ENCODE measurements around the gene IGF2R. TPM values are rescaled to one million over a fixed set of nuclear protein-coding genes. Genes with fewer than 3 reads are reported as not detected.
"Not testable (repeated sequence)": the region's sequence is repeated elsewhere in the genome, so short reads cannot be mapped to it uniquely, and the experiment has no call there.

The IGF2R gene
- total RNA-seq, 1 donor from 2014 or later: 144 TPM

DNA sequence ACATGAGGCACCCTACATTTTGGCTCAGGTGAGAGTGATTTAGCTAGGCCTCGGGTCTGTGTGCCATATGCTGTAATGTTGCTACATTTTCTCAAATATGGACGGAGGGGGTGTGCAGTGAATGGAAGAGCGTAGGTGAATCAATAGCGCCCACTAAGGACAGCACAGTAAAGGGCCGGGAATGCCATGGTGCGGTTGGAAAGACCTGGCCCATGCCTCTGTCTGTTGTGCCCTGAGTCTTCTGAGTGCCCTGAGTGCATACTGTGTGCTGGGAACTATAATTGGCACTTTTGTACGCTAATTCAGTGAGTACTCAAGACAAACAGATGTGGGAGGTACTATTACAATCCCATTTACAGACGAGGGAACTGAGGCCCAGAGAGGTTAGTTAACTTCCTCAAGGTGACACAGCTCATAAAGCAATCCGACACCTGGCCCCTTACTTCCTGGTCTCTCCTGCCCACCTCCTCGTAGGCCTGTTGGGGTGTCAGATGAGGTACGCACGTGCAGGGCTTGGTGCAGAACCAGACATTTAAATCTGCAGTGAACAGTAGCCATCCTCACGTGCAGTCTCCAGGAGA lies 170.0 kb downstream of the IGF2R start:
- Mint-ChIP-seq H3K4me3 (ENCODE audit: low read depth) (no peak overlapping the region), H3K27ac (no peak overlapping the region), H3K9me3 (ENCODE audit: low read depth) (no peaks in the 10 kb centered on the region), H3K4me1 (ENCODE audit: low read depth) (peaks cover 17% of the 10 kb centered on the region), H3K36me3 (ENCODE audit: insufficient read depth) (peaks cover 8% of the 10 kb centered on the region), H3K27me3 (no peaks in the 10 kb centered on the region)
- DNase-seq (ENCODE audit: low spot score, unreplicated experiment): no peak
- TF ChIP-seq CTCF (IDR thresholded peaks at IDR 0.05; ENCODE audit: unreplicated experiment): no peak

DNA sequence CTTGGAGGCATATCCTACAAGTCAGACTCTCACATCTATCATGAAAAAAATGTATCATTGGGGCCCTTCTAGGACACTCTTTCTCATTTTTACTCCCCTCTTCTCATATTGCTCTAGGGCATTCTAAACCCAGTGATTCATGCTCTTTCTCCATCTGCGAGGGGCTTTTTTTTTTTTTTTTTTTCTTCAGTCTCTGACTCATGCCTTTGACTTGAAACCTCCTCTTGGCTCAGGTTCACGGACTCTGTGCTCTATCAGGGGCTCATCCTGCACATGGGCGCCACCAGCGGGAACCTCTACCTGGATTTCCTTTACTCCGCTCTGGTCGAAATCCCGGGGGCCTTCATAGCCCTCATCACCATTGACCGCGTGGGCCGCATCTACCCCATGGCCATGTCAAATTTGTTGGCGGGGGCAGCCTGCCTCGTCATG lies 170.6 kb downstream of the IGF2R start:
- H3K27ac Mint-ChIP-seq: no peak overlapping the region
- peaks cover 2% of the 10 kb centered on the region for H3K9me3 Mint-ChIP-seq (ENCODE audit: low read depth)
- TF ChIP-seq CTCF (IDR thresholded peaks at IDR 0.05; ENCODE audit: unreplicated experiment): no peak
- H3K27me3 Mint-ChIP-seq: no peaks in the 10 kb centered on the region
- H3K4me1 Mint-ChIP-seq (ENCODE audit: low read depth): peaks cover 17% of the 10 kb centered on the region
- no peak for DNase-seq (ENCODE audit: low spot score, unreplicated experiment)
- no peak overlapping the region for H3K4me3 Mint-ChIP-seq (ENCODE audit: low read depth)
- peaks cover 9% of the 10 kb centered on the region for H3K36me3 Mint-ChIP-seq (ENCODE audit: insufficient read depth)

- Mint-ChIP-seq H3K36me3 (ENCODE audit: insufficient read depth) (peaks cover 12% of the 10 kb centered on the region), H3K4me1 (ENCODE audit: low read depth) (peaks cover 17% of the 10 kb centered on the region)
- H3K27me3 Mint-ChIP-seq; H3K4me3 Mint-ChIP-seq (ENCODE audit: low read depth); DNase-seq (ENCODE audit: low spot score, unreplicated experiment); H3K9me3 Mint-ChIP-seq (ENCODE audit: low read depth); H3K27ac Mint-ChIP-seq: not testable (repeated sequence)
These were observed 171.6 kb downstream of the IGF2R start for GRCh38 chr6:160140493-160140892.

- DNase-seq (ENCODE audit: low spot score, unreplicated experiment): no peak
These were observed 172.3 kb downstream of the IGF2R start for GRCh38 chr6:160141001-160141726.

DNA sequence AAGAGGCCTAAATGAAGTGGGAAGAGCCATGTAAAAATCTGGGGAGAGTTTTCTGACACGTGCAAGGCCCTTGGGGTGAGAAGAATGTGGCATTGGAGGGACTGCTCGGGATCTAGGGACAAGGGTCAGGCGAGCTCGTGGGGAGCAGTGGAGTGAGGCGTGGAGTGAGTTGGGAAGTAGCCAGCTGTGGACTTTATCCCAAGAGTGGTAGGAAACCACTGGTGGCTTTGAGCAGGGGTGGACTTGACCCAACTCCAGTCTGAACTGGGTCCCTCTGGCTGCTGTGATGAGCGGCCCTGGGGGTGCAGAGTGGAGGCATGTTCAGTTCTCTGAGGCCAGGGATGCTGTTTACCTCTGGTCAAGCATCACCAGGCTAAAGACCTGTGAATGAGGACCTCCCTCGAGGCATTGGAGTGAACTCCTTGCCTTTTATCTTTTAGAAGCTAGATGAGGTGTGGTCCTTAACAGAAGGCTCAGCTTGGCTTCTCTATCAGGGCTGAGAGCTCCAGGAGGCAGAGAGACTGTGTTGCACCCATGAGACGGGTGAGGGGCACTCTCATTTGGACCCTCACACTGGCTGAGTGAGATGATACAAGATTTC lies 173.3 kb downstream of the IGF2R start:
- no peak overlapping the region for H3K4me3 Mint-ChIP-seq (ENCODE audit: low read depth)
- peak overlapping the region; percentile 66 for H3K27ac Mint-ChIP-seq
- no peak for DNase-seq (ENCODE audit: low spot score, unreplicated experiment)
- no peak for TF ChIP-seq CTCF (IDR thresholded peaks at IDR 0.05; ENCODE audit: unreplicated experiment)
- H3K36me3 Mint-ChIP-seq (ENCODE audit: insufficient read depth): peaks cover 13% of the 10 kb centered on the region
- H3K9me3 Mint-ChIP-seq (ENCODE audit: low read depth): peaks cover 4% of the 10 kb centered on the region
- peaks cover 11% of the 10 kb centered on the region for H3K4me1 Mint-ChIP-seq (ENCODE audit: low read depth)
- no peaks in the 10 kb centered on the region for H3K27me3 Mint-ChIP-seq

More at GRCh38 chr6:160141001-160141726, 172.3 kb downstream of the IGF2R start:
- H3K36me3 Mint-ChIP-seq (ENCODE audit: insufficient read depth): peaks cover 12% of the 10 kb centered on the region
- peaks cover 4% of the 10 kb centered on the region for H3K9me3 Mint-ChIP-seq (ENCODE audit: low read depth)
- no peak overlapping the region for H3K27ac Mint-ChIP-seq
- no peak overlapping the region for H3K4me3 Mint-ChIP-seq (ENCODE audit: low read depth)
- H3K4me1 Mint-ChIP-seq (ENCODE audit: low read depth): peaks cover 17% of the 10 kb centered on the region
- H3K27me3 Mint-ChIP-seq: no peaks in the 10 kb centered on the region
- no peak for TF ChIP-seq CTCF (IDR thresholded peaks at IDR 0.05; ENCODE audit: unreplicated experiment)
